Suprapubic skin (tissue), 4 donors: ENCODE results near the gene TRPV4. TPM values are rescaled to one million over a fixed set of nuclear protein-coding genes. Genes with fewer than 3 reads are reported as not detected.

Experiments used
- DNase-seq, 2 donors: peaks; one replicate each; pipeline ENCODE4 v3.0.0-alpha.2; 2019; ENCODE audit warnings: low spot score in 2 of 2
- H3K27ac ChIP-seq: fragments of 200-600 bp; sonication (generic); one replicate; pipeline ENCODE4 v1.5.1; 2019
- H3K27me3 ChIP-seq: fragments of 200-600 bp; sonication (generic); one replicate; pipeline ENCODE4 v1.5.1; 2019
- H3K36me3 ChIP-seq: fragments of 200-600 bp; sonication (generic); one replicate; pipeline ENCODE4 v1.5.1; 2019
- H3K4me1 ChIP-seq: fragments of 200-600 bp; sonication (generic); one replicate; pipeline ENCODE4 v1.5.1; 2019
- H3K4me3 ChIP-seq: fragments of 200-600 bp; sonication (generic); one replicate; pipeline ENCODE4 v1.5.1; 2019; ENCODE audit warnings: mild to moderate bottlenecking
- H3K9me3 ChIP-seq: fragments of 200-600 bp; sonication (generic); one replicate; pipeline ENCODE4 v1.5.1; 2019
- CTCF ChIP-seq, 2 donors: fragments of 200-600 bp in 1 of 2; fragments of 450-650 bp in 1 of 2; sonication (generic) in 1 of 2; IDR thresholded peaks; one replicate each; pipeline ENCODE4 v1.5.1; 2016 to 2019; ENCODE audit warnings: antibody characterized with exemption in 2 of 2, mild to moderate bottlenecking in 1 of 2, moderate library complexity in 1 of 2
- EP300 ChIP-seq: sonication (generic); formaldehyde crosslinking; IDR thresholded peaks from one replicate; pipeline ENCODE4 v1.6.1; 2017; ENCODE audit warnings: antibody characterized with exemption
- POLR2A ChIP-seq, 2 donors: fragments of 450-650 bp; IDR thresholded peaks; one replicate each; pipeline ENCODE4 v1.6.1; 2017; ENCODE audit warnings: antibody characterized with exemption in 2 of 2, mild to moderate bottlenecking in 2 of 2, moderate library complexity in 2 of 2
- POLR2AphosphoS5 ChIP-seq, 3 donors: sonication (generic); formaldehyde crosslinking; IDR thresholded peaks; one replicate each; pipeline ENCODE4 v1.6.1; 2017; ENCODE audit warnings: antibody characterized with exemption in 3 of 3
- WGBS: methylation state at CpG from one replicate; pipeline ENCODE4 v1.1.5; 2018; 5-methylcytosine and 5-hydroxymethylcytosine counted together
- total RNA-seq, 4 donors: library from RNA; depleted of rRNA; stranded (reverse); fragments of >200 nt; gene quantifications; one replicate each; pipeline ENCODE4 v1.1.0, GENCODE V29; 2016

The TRPV4 gene
- 10 to 100 TPM in 1 of 4 donors, 1 to 10 TPM in 3; 4.0 to 11.9 (median 5.4) TPM for total RNA-seq

- WGBS: 40% methylated on average over 20 of the region's 67 CpGs
- Histone ChIP-seq H3K4me3 (peak within 1 kb of the TSS; percentile 67), H3K9me3 (no peaks in the 10 kb centered on the region), H3K4me1 (peaks cover 32% of the 10 kb centered on the region), H3K36me3 (no peaks in the 10 kb centered on the region), H3K27me3 (no peaks in the 10 kb centered on the region), H3K27ac (peak within 1 kb of the TSS; percentile 21)
- TF ChIP-seq POLR2AphosphoS5 (IDR thresholded peaks at IDR 0.05) (no peak), CTCF (IDR thresholded peaks at IDR 0.05) (no peak), EP300 (no peak), POLR2A (IDR thresholded peaks at IDR 0.05) (no peak)
- no peak for DNase-seq
Observed at GRCh38 chr12:109833307-109834189, at the start of gene TRPV4. Gene TRPV4 (minus strand): TSS chr12:109833398. CDS start chr12:109814796, 18,602 bp downstream.

- H3K4me3 ChIP-seq: no peak overlapping the region
Observed at GRCh38 chr12:109881752-109882151, 48.6 kb upstream of the TRPV4 start.

DNA sequence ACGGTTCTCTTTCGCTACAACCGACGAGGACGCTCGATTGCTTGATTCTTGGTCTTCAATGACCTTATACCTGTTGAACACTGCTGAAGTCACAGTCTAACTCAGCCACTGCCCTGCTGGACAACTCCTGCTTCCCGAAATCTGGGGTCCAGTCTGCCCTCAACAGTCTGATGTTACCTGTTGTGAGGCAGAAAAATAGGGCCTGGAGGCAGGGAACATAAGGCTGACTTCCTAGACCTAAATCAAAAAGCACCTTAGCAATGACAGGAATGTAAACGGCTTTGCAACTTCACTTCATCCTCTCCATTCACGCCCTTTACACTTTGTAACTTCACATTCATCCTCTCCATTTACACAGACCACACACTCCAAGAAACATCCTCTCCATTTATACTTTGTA, 47.7 kb upstream of the TRPV4 start:
- WGBS: 11% methylated on average over 9 of the region's 9 CpGs
- H3K27ac ChIP-seq: peak overlapping the region; percentile 90
- H3K36me3 ChIP-seq: no peaks in the 10 kb centered on the region
- no peak for TF ChIP-seq EP300
- no peak for TF ChIP-seq POLR2A (IDR thresholded peaks at IDR 0.05)
- no peak for TF ChIP-seq POLR2AphosphoS5 (IDR thresholded peaks at IDR 0.05)
- TF ChIP-seq CTCF (IDR thresholded peaks at IDR 0.05): no peak
- H3K9me3 ChIP-seq: no peaks in the 10 kb centered on the region
- peak overlapping the region; percentile 91 for H3K4me3 ChIP-seq
- H3K27me3 ChIP-seq: no peaks in the 10 kb centered on the region
- DNase-seq: no peak
- peaks cover 51% of the 10 kb centered on the region for H3K4me1 ChIP-seq

More at GRCh38 chr12:109881752-109882151, 48.6 kb upstream of the TRPV4 start:
- peaks cover 43% of the 10 kb centered on the region for H3K4me1 ChIP-seq
- H3K27me3 ChIP-seq: no peaks in the 10 kb centered on the region
- H3K36me3 ChIP-seq: no peaks in the 10 kb centered on the region
- peak overlapping the region; percentile 45 for H3K27ac ChIP-seq
- no peak for DNase-seq
- no peak for TF ChIP-seq CTCF (IDR thresholded peaks at IDR 0.05)
- TF ChIP-seq POLR2A (IDR thresholded peaks at IDR 0.05): no peak
- no peak for TF ChIP-seq POLR2AphosphoS5 (IDR thresholded peaks at IDR 0.05)
- TF ChIP-seq EP300: no peak
- H3K9me3 ChIP-seq: no peaks in the 10 kb centered on the region
- 91% methylated on average over 2 of the region's 2 CpGs for WGBS

DNA sequence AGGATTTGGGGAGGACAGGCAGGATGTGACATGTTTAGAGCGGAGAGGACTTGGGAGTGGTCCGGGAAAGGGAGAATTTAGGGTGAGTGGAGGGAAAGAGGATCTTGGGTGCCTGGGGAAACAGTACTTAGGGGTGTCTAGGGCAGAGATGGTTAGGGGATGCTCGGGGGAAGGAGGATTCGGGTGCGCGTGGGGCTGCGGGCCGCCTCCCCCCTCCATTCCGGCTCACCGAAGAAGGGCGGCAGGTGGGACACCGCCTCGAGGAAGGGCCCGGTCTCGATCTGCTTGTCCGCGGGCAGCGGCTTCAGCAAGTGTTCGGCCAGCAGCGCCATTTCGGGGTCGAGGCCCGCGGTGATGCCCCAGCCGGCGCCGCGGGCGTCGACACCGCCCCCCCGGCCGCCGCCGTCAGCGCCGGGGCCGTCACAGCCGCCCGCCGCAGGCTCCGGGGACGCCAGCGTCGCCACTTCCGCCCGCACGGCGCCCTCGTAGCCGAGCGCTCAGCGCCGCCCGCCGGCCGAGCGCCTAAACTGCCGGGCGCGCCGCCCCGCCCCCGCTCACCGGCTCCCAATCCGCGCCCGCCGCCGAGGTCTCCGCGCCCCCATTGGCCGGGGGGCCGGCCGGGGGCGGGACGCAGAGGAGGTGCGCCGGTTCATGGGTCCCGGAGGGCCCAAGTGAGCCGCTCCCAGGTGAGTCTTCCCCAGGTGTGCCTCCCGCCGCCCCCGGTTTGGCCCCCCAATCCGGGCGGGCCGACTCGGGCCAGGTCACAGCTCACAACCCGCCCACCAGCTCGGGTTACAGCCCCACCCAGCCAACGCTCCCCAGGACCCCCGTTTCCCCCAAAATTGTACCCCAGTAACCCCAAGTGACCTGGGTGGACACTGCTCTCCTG, 47.1 kb upstream of the TRPV4 start, which contains the start of gene GLTP:
TSS of gene GLTP (minus strand) at position 499 of the 889 bp plus-strand sequence. CDS start at position 332, 167 bp downstream.
- TF ChIP-seq POLR2A (IDR thresholded peaks at IDR 0.05) (peak in 1 of 2 donors; percentile 62), EP300 (no peak), POLR2AphosphoS5 (IDR thresholded peaks at IDR 0.05) (no peak), CTCF (IDR thresholded peaks at IDR 0.05) (peak; percentile 71 to 75)
- WGBS: under 1% methylated on average over 42 of the region's 92 CpGs
- no peaks in the 10 kb centered on the region for H3K9me3 ChIP-seq
- H3K4me3 ChIP-seq: peak within 1 kb of the TSS; percentile 91
- peak; percentile 83 to 84 for DNase-seq
- no peaks in the 10 kb centered on the region for H3K36me3 ChIP-seq
- H3K4me1 ChIP-seq: peaks cover 57% of the 10 kb centered on the region
- peak within 1 kb of the TSS; percentile 90 for H3K27ac ChIP-seq
- H3K27me3 ChIP-seq: no peaks in the 10 kb centered on the region
